Measurements from ENCODE around the gene CACNA1A.
A peak's percentile ranks its signal among the peaks of the same experiment; 100 is the strongest.

The CACNA1A gene

DNA sequence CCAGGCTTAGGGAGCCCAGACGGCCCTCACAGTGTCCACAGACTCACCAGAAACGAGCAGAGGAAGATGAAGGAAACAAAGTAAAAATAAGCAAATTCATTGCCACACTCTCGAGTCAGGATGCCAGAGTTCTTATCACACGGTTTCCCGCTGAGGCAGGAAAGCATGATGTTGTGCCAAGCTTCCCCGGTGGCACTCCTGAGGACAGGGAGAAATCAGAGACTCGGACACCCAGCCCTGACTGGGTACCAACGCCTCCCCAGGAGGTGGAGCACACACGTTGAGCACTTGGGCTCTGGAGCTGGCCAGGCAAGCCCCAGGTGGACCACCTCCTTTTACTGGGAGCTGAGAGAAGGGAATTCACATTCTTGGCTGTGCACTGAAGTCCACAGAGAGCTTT, 274.6 kb downstream of the CACNA1A start:
- Histone ChIP-seq H3K9me3 (ENCODE audit: control insufficient read depth, insufficient read depth, low read depth, low read length) (no peaks in the 10 kb centered on the region), H3K4me3 (ENCODE audit: low read depth, low read length) (no peak overlapping the region), H3K36me3 (ENCODE audit: control insufficient read depth in 2 of 2, insufficient read depth in 1 of 2, low read length in 2 of 2) (no peaks in the 10 kb centered on the region), H3K27ac (ENCODE audit: extremely low read depth, low read depth, low read length) (no peak overlapping the region), H3K4me1 (ENCODE audit: control insufficient read depth, insufficient read depth, low read length) (no peaks in the 10 kb centered on the region)
- TF ChIP-seq ZNF184 (tag by site-specific recombination; IDR thresholded peaks at IDR 0.05): no peak
- no peak for TF ChIP-seq ZBTB7A (tag by site-specific recombination; IDR thresholded peaks at IDR 0.05; ENCODE audit: low read depth)
- TF ChIP-seq ZNF558 (tag by site-specific recombination; IDR thresholded peaks at IDR 0.05): no peak
- no peak for TF ChIP-seq ZNF23 (tag by site-specific recombination; IDR thresholded peaks at IDR 0.05; ENCODE audit: borderline replicate concordance)
- TF ChIP-seq SALL2 (tag by site-specific recombination; IDR thresholded peaks at IDR 0.05; ENCODE audit: borderline replicate concordance): no peak
- TF ChIP-seq ZNF792 (tag by site-specific recombination; IDR thresholded peaks at IDR 0.05): no peak
- no peak for TF ChIP-seq YY2 (tag by site-specific recombination; IDR thresholded peaks at IDR 0.05)
- TF ChIP-seq ZNF423 (tag by site-specific recombination; IDR thresholded peaks at IDR 0.05): no peak
- TF ChIP-seq BCL11A (tag by site-specific recombination; IDR thresholded peaks at IDR 0.05; ENCODE audit: low read depth): no peak
- TF ChIP-seq SCRT1 (tag by site-specific recombination; IDR thresholded peaks at IDR 0.05; ENCODE audit: borderline replicate concordance): no peak
- TF ChIP-seq, protein P1, sequence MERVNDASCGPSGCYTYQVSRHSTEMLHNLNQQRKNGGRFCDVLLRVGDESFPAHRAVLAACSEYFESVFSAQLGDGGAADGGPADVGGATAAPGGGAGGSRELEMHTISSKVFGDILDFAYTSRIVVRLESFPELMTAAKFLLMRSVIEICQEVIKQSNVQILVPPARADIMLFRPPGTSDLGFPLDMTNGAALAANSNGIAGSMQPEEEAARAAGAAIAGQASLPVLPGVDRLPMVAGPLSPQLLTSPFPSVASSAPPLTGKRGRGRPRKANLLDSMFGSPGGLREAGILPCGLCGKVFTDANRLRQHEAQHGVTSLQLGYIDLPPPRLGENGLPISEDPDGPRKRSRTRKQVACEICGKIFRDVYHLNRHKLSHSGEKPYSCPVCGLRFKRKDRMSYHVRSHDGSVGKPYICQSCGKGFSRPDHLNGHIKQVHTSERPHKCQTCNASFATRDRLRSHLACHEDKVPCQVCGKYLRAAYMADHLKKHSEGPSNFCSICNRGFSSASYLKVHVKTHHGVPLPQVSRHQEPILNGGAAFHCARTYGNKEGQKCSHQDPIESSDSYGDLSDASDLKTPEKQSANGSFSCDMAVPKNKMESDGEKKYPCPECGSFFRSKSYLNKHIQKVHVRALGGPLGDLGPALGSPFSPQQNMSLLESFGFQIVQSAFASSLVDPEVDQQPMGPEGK (tag by site-specific recombination; IDR thresholded peaks at IDR 0.05): no peak
- TF ChIP-seq SP3 (tag by site-specific recombination; IDR thresholded peaks at IDR 0.05): no peak
- CTCF ChIA-PET: interaction anchor here (0.6 to 1.4 kb wide), 3 partner anchors 16 to 252 kb away, joined by 3 read pairs; no protein-coding TSS in a partner anchor
- POLR2A ChIA-PET: interaction anchor here (1.5 kb wide), 1 partner anchor 79 kb away, joined by 4 read pairs; no protein-coding TSS in a partner anchor

DNA sequence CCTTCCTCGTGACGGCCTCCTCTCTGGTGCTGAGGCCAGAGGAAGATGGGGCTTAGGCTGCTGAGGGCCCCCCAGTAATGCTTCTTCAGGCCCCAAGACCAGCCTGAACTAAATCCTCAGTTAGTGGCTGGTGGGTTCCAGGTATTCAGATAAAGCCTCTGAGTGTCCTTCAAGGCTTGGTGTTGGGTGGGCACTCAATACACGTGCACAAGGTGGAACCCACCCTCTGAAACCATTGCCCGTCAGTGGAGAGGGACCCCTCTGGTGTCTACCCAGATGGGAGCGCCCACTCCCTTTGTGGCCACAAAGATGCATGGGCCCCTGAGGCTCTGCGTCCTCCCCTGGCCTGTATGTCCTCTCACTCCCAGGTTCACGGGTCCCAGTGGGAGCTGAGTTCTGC, 277.0 kb downstream of the CACNA1A start:
- Histone ChIP-seq H3K36me3 (ENCODE audit: control insufficient read depth in 2 of 2, insufficient read depth in 1 of 2, low read length in 2 of 2) (no peaks in the 10 kb centered on the region), H3K4me3 (ENCODE audit: low read depth, low read length) (no peak overlapping the region), H3K9me3 (ENCODE audit: control insufficient read depth, insufficient read depth, low read depth, low read length) (no peaks in the 10 kb centered on the region), H3K27ac (ENCODE audit: extremely low read depth, low read depth, low read length) (no peak overlapping the region), H3K4me1 (ENCODE audit: control insufficient read depth, insufficient read depth, low read length) (no peaks in the 10 kb centered on the region)
- TF ChIP-seq ZNF157 (tag by site-specific recombination; IDR thresholded peaks at IDR 0.05) (peak; percentile 97), RBAK (tag by site-specific recombination; IDR thresholded peaks at IDR 0.05) (no peak)
- CTCF ChIA-PET: no interaction called here
- POLR2A ChIA-PET: no interaction called here

DNA sequence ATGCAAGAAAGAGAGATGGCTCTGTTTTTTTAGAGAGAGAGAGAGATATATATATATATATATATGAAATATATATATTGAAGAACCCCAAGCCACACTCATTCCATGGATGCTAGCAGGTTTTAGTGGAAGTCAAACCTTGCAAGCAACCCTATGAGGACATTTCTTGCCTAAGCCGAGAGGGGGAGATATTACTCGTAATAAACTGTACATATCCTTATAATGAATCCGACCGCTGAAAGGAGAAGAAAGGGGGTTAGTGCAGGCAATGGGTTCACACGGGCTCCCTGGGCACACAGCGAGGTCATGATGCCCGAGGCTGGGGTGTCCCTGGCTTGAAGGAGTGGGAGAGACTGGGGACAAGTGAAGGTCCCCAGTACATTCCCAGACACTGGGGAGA, 277.7 kb downstream of the CACNA1A start:
- H3K27ac ChIP-seq (ENCODE audit: extremely low read depth, low read depth, low read length): no peak overlapping the region
- ChIA-PET CTCF (no interaction called here), POLR2A (no interaction called here)
- H3K4me3 ChIP-seq (ENCODE audit: low read depth, low read length): no peak overlapping the region
- no peaks in the 10 kb centered on the region for H3K9me3 ChIP-seq (ENCODE audit: control insufficient read depth, insufficient read depth, low read depth, low read length)
- no peaks in the 10 kb centered on the region for H3K36me3 ChIP-seq (ENCODE audit: control insufficient read depth in 2 of 2, insufficient read depth in 1 of 2, low read length in 2 of 2)
- H3K4me1 ChIP-seq (ENCODE audit: control insufficient read depth, insufficient read depth, low read length): no peaks in the 10 kb centered on the region
- TF ChIP-seq ZNF555 (tag by site-specific recombination; conservative IDR thresholded peaks at IDR 0.05) (no peak), ZNF654 (tag by site-specific recombination; IDR thresholded peaks at IDR 0.05; ENCODE audit: low read depth) (no peak), ZFHX2 (tag by site-specific recombination; conservative IDR thresholded peaks at IDR 0.05) (no peak), SP2 (tag by site-specific recombination; IDR thresholded peaks at IDR 0.05) (no peak), MEIS1 (CRISPR knock-in tag; IDR thresholded peaks at IDR 0.05; ENCODE audit: borderline replicate concordance) (no peak), ZNF404 (tag by site-specific recombination; IDR thresholded peaks at IDR 0.05) (no peak), ZNF514 (tag by site-specific recombination; IDR thresholded peaks at IDR 0.05) (no peak)
- TF ChIP-seq, protein P2, sequence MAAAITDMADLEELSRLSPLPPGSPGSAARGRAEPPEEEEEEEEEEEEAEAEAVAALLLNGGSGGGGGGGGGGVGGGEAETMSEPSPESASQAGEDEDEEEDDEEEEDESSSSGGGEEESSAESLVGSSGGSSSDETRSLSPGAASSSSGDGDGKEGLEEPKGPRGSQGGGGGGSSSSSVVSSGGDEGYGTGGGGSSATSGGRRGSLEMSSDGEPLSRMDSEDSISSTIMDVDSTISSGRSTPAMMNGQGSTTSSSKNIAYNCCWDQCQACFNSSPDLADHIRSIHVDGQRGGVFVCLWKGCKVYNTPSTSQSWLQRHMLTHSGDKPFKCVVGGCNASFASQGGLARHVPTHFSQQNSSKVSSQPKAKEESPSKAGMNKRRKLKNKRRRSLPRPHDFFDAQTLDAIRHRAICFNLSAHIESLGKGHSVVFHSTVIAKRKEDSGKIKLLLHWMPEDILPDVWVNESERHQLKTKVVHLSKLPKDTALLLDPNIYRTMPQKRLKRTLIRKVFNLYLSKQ (tag by site-specific recombination; IDR thresholded peaks at IDR 0.05; ENCODE audit: borderline replicate concordance): no peak
- TF ChIP-seq, protein P3, sequence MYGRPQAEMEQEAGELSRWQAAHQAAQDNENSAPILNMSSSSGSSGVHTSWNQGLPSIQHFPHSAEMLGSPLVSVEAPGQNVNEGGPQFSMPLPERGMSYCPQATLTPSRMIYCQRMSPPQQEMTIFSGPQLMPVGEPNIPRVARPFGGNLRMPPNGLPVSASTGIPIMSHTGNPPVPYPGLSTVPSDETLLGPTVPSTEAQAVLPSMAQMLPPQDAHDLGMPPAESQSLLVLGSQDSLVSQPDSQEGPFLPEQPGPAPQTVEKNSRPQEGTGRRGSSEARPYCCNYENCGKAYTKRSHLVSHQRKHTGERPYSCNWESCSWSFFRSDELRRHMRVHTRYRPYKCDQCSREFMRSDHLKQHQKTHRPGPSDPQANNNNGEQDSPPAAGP (tag by site-specific recombination; IDR thresholded peaks at IDR 0.05): no peak
- TF ChIP-seq, protein P4, sequence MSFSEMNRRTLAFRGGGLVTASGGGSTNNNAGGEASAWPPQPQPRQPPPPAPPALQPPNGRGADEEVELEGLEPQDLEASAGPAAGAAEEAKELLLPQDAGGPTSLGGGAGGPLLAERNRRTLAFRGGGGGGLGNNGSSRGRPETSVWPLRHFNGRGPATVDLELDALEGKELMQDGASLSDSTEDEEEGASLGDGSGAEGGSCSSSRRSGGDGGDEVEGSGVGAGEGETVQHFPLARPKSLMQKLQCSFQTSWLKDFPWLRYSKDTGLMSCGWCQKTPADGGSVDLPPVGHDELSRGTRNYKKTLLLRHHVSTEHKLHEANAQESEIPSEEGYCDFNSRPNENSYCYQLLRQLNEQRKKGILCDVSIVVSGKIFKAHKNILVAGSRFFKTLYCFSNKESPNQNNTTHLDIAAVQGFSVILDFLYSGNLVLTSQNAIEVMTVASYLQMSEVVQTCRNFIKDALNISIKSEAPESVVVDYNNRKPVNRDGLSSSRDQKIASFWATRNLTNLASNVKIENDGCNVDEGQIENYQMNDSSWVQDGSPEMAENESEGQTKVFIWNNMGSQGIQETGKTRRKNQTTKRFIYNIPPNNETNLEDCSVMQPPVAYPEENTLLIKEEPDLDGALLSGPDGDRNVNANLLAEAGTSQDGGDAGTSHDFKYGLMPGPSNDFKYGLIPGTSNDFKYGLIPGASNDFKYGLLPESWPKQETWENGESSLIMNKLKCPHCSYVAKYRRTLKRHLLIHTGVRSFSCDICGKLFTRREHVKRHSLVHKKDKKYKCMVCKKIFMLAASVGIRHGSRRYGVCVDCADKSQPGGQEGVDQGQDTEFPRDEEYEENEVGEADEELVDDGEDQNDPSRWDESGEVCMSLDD (tag by site-specific recombination; IDR thresholded peaks at IDR 0.05): no peak
- TF ChIP-seq, protein P5, sequence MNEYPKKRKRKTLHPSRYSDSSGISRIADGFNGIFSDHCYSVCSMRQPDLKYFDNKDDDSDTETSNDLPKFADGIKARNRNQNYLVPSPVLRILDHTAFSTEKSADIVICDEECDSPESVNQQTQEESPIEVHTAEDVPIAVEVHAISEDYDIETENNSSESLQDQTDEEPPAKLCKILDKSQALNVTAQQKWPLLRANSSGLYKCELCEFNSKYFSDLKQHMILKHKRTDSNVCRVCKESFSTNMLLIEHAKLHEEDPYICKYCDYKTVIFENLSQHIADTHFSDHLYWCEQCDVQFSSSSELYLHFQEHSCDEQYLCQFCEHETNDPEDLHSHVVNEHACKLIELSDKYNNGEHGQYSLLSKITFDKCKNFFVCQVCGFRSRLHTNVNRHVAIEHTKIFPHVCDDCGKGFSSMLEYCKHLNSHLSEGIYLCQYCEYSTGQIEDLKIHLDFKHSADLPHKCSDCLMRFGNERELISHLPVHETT (tag by site-specific recombination; IDR thresholded peaks at IDR 0.05): no peak

All from HEK293 (cell line).